AG10803 (cell line): ENCODE measurements around the gene NUCB2.
A peak's percentile ranks its signal among the peaks of the same experiment; 100 is the strongest.

Experiments used
- DNase-seq: peaks from one replicate; pipeline ENCODE4 v3.0.0; 2010; ENCODE audit warnings: low read depth
- H3K4me3 ChIP-seq: 2 replicates; pipeline ENCODE4 v1.5.1; 2011; ENCODE audit warnings: mild to moderate bottlenecking, low read length, control low read depth
- TF ChIP-seq, protein P1 (sequence below): conservative IDR thresholded peaks from 2 replicates; pipeline ENCODE4 v1.5.1; 2011; ENCODE audit warnings: mild to moderate bottlenecking, low read length, control low read depth, inconsistent platforms

Gene NUCB2

DNA sequence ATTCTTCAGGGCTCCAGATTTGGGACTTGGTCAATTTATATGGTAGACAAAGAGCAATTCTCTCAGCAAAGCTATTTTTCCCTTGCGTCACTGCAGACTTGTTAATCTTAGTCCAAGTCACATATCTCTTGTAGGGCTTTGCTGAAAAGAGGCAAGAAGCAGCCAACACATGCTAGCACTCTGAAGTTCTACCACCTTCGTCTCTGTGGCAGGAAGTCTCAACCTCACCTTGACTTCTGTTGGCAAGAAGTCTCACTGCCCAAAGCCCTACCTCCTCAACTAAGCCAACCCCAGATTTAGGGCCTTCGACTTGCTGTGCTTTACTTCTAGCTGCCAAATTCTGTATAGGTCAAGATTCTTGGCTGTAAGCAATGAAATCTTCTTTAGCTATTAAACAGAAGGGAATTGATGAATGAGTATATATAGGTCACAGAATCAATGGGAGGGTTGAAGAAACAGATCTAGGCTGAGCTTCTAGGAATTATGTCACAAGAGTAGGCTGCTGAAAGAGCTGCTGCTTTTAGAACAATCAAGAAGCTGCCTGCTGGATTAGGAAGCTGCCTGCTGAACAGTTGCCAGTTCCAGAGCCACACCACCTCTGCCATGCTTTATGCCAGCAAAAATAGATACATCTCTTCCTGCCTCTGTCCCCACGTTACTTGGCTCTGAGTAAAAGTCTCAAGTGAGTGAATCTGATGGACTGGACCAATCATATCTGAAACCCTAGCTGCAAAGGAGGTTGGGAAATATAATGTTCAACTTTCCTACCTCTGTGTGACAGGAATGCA, 57.5 kb downstream of the NUCB2 start:
- TF ChIP-seq, protein P1, sequence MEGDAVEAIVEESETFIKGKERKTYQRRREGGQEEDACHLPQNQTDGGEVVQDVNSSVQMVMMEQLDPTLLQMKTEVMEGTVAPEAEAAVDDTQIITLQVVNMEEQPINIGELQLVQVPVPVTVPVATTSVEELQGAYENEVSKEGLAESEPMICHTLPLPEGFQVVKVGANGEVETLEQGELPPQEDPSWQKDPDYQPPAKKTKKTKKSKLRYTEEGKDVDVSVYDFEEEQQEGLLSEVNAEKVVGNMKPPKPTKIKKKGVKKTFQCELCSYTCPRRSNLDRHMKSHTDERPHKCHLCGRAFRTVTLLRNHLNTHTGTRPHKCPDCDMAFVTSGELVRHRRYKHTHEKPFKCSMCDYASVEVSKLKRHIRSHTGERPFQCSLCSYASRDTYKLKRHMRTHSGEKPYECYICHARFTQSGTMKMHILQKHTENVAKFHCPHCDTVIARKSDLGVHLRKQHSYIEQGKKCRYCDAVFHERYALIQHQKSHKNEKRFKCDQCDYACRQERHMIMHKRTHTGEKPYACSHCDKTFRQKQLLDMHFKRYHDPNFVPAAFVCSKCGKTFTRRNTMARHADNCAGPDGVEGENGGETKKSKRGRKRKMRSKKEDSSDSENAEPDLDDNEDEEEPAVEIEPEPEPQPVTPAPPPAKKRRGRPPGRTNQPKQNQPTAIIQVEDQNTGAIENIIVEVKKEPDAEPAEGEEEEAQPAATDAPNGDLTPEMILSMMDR: no peak
- H3K4me3 ChIP-seq: no peak overlapping the region
- DNase-seq: no peak

DNA sequence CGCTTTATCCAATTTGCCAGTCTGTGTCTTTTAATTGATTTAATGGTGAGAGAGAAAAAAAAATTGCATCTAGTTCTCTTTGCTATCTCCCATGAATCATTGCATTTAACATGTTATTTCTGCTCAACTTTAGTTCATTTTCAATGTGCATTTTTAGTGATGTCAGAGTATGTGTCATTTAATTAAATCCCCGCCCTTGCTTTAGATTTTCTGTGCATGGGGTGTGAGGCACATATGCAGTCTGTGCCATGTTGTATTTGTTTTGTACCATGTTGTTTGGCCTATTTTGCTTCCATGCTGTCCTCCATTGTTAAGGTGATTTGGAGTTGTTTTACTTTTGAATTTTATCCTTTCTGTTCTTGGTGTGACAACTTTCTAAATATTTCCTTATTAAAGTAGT, 66.7 kb downstream of the NUCB2 start:
- H3K4me3 ChIP-seq: no peak overlapping the region
- DNase-seq: no peak
- TF ChIP-seq, protein P1: no peak

DNA sequence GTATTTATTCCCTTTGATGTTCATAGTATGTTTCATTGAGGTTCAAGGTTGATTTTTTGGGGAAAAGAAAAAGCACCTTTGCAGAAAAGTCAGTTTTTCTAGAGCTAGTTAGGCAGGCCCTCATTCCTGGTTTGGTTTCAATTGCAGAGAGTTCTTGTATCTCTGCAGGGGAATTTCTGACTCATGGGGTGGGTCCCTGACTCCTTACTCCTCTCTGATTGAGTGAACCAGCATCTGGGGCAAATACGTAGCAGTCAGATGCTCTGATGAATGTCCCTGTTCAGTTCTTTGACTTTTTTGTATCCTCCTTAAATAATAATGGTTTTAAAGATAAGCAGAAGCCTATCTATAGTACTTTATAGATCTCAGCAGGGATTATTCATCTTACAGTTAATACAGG, 67.4 kb downstream of the NUCB2 start:
- peak; percentile 72 for DNase-seq
- TF ChIP-seq, protein P1: no peak
- no peak overlapping the region for H3K4me3 ChIP-seq

DNA sequence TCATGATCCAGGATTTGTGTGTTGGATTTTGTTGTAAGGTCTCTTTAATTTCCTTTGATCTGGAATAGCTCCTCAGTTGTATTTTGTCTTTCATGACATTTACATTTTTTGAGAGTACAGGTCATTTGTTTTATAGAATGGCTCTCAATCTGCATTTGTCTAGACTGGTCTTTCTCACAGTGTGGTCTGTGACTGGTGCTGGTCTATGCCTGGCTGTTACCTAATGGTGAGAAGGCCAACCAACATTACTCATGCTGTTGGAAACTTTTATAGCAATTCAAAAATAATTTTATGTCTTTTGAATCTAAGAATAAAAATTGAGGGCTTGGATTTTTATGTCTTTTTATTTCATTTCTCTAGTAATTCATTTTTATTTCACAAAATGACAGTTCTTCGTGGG, 71.1 kb downstream of the NUCB2 start:
- no peak for DNase-seq
- TF ChIP-seq, protein P1: no peak
- no peak overlapping the region for H3K4me3 ChIP-seq

DNA sequence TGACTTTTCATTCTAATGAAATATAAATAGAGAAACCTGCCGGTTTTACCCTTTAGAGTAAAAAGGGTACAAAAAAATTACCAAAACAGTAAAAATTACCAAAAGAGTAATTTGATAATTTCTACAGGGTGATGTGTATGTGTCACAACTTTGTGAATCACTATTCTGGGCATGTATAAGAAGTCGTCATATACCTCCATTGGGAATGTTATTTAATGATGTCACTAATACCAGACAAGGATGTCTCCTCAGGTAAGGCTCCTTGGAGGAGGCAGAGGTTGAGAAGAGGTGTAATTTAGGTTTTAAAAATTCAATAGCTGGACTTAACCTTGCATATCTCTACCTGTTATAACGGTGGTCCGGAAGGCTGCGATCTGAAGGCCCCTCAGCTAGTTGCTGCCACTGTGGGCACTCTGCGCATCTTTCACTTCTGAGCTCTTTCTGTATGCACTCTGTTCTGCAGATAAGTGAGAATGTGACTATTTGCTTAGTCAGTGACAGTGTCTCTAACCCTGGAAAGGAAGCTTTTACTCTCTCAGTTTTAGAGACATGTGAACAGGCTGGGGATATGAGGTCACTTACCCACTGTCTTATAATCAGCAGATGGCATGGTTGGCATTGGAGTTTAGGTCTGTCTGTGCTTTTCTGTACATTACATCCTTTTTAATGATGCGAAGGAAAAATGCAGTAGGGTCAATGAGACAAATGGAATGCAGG, 74.1 kb downstream of the NUCB2 start:
- no peak for DNase-seq
- no peak overlapping the region for H3K4me3 ChIP-seq
- TF ChIP-seq, protein P1: no peak

DNA sequence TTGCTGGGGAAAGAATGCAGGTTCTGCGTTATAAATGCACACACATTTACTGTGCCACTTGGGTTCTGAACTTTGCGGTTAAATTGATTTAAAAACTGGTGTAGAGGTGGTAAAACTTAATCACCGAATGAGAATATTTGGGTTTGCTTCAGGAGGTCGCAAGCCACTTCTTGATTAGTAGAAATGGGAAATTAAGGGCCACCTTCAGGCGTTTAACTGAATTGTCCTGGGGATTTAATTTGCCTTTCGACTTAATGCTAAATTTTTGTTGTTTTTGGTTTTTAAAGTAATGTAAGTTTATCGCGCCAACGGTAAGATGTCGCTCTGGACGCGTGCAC, 74.6 kb downstream of the NUCB2 start:
- TF ChIP-seq, protein P1: peak; percentile 33
- H3K4me3 ChIP-seq: peak overlapping the region; percentile 68
- no peak for DNase-seq

DNA sequence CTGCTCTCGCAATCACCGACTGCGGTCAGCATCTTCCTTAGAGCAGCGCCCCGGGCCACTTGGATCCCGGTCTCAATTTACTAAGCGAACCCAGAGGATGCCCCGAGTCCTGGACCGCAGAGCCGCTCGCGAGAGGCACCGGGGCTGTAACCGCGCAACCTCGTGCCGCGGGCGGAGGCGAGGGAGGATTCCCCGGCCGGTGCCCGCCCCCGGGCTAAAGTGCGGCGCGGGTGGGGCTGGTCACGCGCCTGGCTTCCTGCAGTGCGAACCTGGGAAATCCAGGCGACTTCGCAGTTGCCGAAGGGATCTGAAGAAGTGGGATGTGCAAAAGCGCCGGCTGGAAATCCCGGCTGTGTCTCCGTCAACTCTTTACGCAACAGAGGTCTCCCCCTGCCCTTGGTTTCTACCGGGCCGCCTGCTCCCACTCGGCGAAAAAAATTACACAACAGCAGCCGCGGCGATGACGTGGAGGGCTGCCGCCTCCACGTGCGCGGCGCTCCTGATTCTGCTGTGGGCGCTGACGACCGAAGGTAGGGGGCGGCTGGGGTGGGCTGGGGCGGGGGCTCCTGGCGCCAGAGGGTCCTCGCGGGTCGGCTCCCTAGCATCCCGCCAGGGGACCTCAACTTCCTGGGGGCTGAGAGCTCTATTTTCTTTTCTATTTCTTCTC, 75.1 kb downstream of the NUCB2 start, which contains the start of gene NCR3LG1:
Gene NCR3LG1, plus strand, starts transcription at position 291 of the 667 bp plus-strand sequence. Its CDS starts 170 bp downstream, at position 461.
- TF ChIP-seq, protein P1: no peak
- H3K4me3 ChIP-seq: peak within 1 kb of the TSS; percentile 68
- DNase-seq: peak; percentile 49
